HG03196 (cell line): Measurements from ENCODE around the gene RGS3.

Experiments used
- ATAC-seq: cut with Tn5 transposase; IDR thresholded peaks from one replicate; pipeline ENCODE4 v1.9.1; 2021; ENCODE audit not compliant: unreplicated experiment

The RGS3 gene

GRCh38 chr9:113616116-113616515 lies 152.6 kb downstream of the RGS3 start:
- no peak for ATAC-seq

GRCh38 chr9:113616621-113617496 lies 153.3 kb downstream of the RGS3 start:
- ATAC-seq, result no peak

- no peak for ATAC-seq
Measured at GRCh38 chr9:113617550-113617949, 154.0 kb downstream of the RGS3 start.

GRCh38 chr9:113618836-113619490 lies 155.4 kb downstream of the RGS3 start:
- no peak for ATAC-seq

GRCh38 chr9:113619491-113620376 lies 156.2 kb downstream of the RGS3 start:
- ATAC-seq, result no peak

- no peak for ATAC-seq
Measured at GRCh38 chr9:113620377-113621161, 157.0 kb downstream of the RGS3 start.

- ATAC-seq, result no peak
Measured at GRCh38 chr9:113621309-113621791, 157.8 kb downstream of the RGS3 start.

- no peak for ATAC-seq
Measured at GRCh38 chr9:113621980-113622379, 158.5 kb downstream of the RGS3 start.

GRCh38 chr9:113622600-113623400 lies 159.3 kb downstream of the RGS3 start:
- ATAC-seq, result peak; percentile 85

GRCh38 chr9:113623851-113624485 lies 160.4 kb downstream of the RGS3 start:
- ATAC-seq, result no peak

- no peak for ATAC-seq
Measured at GRCh38 chr9:113624721-113625120, 161.2 kb downstream of the RGS3 start.

GRCh38 chr9:113625486-113625885 lies 162.0 kb downstream of the RGS3 start:
- no peak for ATAC-seq

- no peak for ATAC-seq
Measured at GRCh38 chr9:113626735-113627495, 163.4 kb downstream of the RGS3 start.

- no peak for ATAC-seq
Measured at GRCh38 chr9:113628621-113629020, 165.1 kb downstream of the RGS3 start.

GRCh38 chr9:113630386-113631136 lies 167.0 kb downstream of the RGS3 start:
- no peak for ATAC-seq

GRCh38 chr9:113631137-113631765 lies 167.7 kb downstream of the RGS3 start:
- no peak for ATAC-seq
